A549 (cell line): Measurements from ENCODE around the gene SYNC. TPM values are rescaled to one million over a fixed set of nuclear protein-coding genes. Genes with fewer than 3 reads are reported as not detected.

ENCODE experiments used
- ATAC-seq, 2 experiments: fragments of 200-7000 bp in 1 of 2; fragments of >200 bp in 1 of 2; cut with Nextera tagmentation in 1 of 2; cut with Tn5 transposase in 1 of 2; 3 replicates each; pipeline versions ENCODE4 v1.8.0 to v1.9.1; 2018 to 2020; ENCODE audit warnings: mild to moderate bottlenecking in 1 of 2, moderate library complexity in 1 of 2
- CTCF ChIA-PET: fragments of 300-600 bp; sonication (Branson Sonifier 250); formaldehyde crosslinking; extraction: SDS; loops from one replicate; lab custom pipeline; 2021; ENCODE audit warnings: antibody characterized with exemption, inconsistent platforms; lab: Yijun Ruan, JAX
- POLR2A ChIA-PET: fragments of 350-600 bp; formaldehyde crosslinking; extraction: SDS; loops from one replicate; lab custom pipeline; 2021; ENCODE audit warnings: antibody characterized with exemption, inconsistent platforms; lab: Yijun Ruan, JAX
- DNase-seq, 2 experiments: peaks; one replicate each; pipeline versions ENCODE4 v3.0.0 to v3.0.0-alpha.2; 2011 to 2016; ENCODE audit warnings: low read depth in 1 of 2, low spot score in 1 of 2
- FAIRE-seq: peaks from 2 replicates; lab custom pipeline; 2011; peaks lifted over from hg19 to GRCh38; lab: Jason Lieb, UNC
- H3K27ac ChIP-seq, 2 experiments: fragments of >200 bp; sonication (Bioruptor Twin); formaldehyde crosslinking; 3 replicates each; pipeline ENCODE4 v1.5.1; 2016 to 2017
- H3K4me1 ChIP-seq: fragments of >200 bp; sonication (Bioruptor Twin); formaldehyde crosslinking; 3 replicates; pipeline ENCODE4 v1.6.1; 2016
- H3K4me2 ChIP-seq: fragments of >200 bp; sonication (Bioruptor Twin); formaldehyde crosslinking; 3 replicates; pipeline ENCODE4 v1.6.1; 2016
- H3K4me3 ChIP-seq: fragments of >200 bp; sonication (Bioruptor Twin); formaldehyde crosslinking; 3 replicates; pipeline ENCODE4 v1.5.1; 2016
- H3K9me3 ChIP-seq: fragments of >200 bp; sonication (Bioruptor Twin); formaldehyde crosslinking; 3 replicates; pipeline ENCODE4 v1.6.1; 2016
- CBX8 ChIP-seq: fragments of 200-600 bp; sonication (generic); IDR thresholded peaks from 2 replicates; pipeline ENCODE4 v1.6.1; 2016
- CEBPB ChIP-seq, 2 experiments: fragments of >200 bp in 1 of 2; sonication (Bioruptor Twin) in 1 of 2; formaldehyde crosslinking in 1 of 2; IDR thresholded peaks; 2 replicates each; pipeline ENCODE4 v1.6.1; 2012 to 2016
- CHD2 ChIP-seq: fragments of 150-350 bp; IDR thresholded peaks from 2 replicates; pipeline ENCODE4 v1.6.1; 2014; ENCODE audit warnings: low read length; ENCODE audit not compliant: partially characterized antibody
- CHD4 ChIP-seq: fragments of 200-600 bp; sonication (generic); IDR thresholded peaks from 2 replicates; pipeline ENCODE4 v1.6.1; 2016; ENCODE audit warnings: antibody characterized with exemption, mild to moderate bottlenecking, borderline replicate concordance
- EHF ChIP-seq: fragments of 250-450 bp; sonication (Bioruptor Pico); IDR thresholded peaks from 2 replicates; pipeline ENCODE4 v1.5.0; 2020; ENCODE audit warnings: mild to moderate bottlenecking
- ESRRA ChIP-seq: fragments of 150-350 bp; IDR thresholded peaks from 2 replicates; pipeline ENCODE4 v1.6.1; 2014; ENCODE audit warnings: mild to moderate bottlenecking, low read length, borderline replicate concordance
- FOXS1 ChIP-seq: fragments of 250-450 bp; sonication (Bioruptor Pico); IDR thresholded peaks from 2 replicates; pipeline ENCODE4 v1.5.0; 2020; ENCODE audit warnings: mild to moderate bottlenecking, moderate library complexity
- GATA3 ChIP-seq: IDR thresholded peaks from 2 replicates; pipeline ENCODE4 v1.6.1; 2012; ENCODE audit warnings: borderline replicate concordance
- HDAC2 ChIP-seq: fragments of 200-600 bp; sonication (generic); IDR thresholded peaks from 2 replicates; pipeline ENCODE4 v1.6.1; 2016
- JUN ChIP-seq, 2 experiments: fragments of >200 bp; sonication (Bioruptor Twin); formaldehyde crosslinking; IDR thresholded peaks; 2 replicates in 1 of 2; 3 replicates in 1 of 2; pipeline ENCODE4 v1.6.1; 2016 to 2017
- MAFK ChIP-seq: fragments of 450-650 bp; IDR thresholded peaks from 2 replicates; pipeline ENCODE4 v1.6.1; 2014; ENCODE audit not compliant: partially characterized antibody
- MAX ChIP-seq: IDR thresholded peaks from 2 replicates; pipeline ENCODE4 v1.6.1; 2012
- MYC ChIP-seq: IDR thresholded peaks from 2 replicates; pipeline ENCODE4 v1.6.1; 2012; ENCODE audit warnings: mild to moderate bottlenecking, inconsistent platforms, low read length, improper control_type of control experiment, borderline replicate concordance
- NPAS2 ChIP-seq: fragments of 250-450 bp; sonication (Bioruptor Pico); IDR thresholded peaks from 2 replicates; pipeline ENCODE4 v1.8.0; 2022; ENCODE audit warnings: mild to moderate bottlenecking, moderate library complexity, borderline replicate concordance
- PHF8 ChIP-seq: fragments of 200-600 bp; sonication (generic); IDR thresholded peaks from 2 replicates; pipeline ENCODE4 v1.6.1; 2016; ENCODE audit warnings: low read depth, mild to moderate bottlenecking, antibody characterized with exemption, moderate library complexity, borderline replicate concordance
- POLR2A ChIP-seq: IDR thresholded peaks from 2 replicates; pipeline ENCODE4 v1.6.1; 2012; ENCODE audit warnings: mild to moderate bottlenecking, low read length
- RAD21 ChIP-seq, 2 experiments: fragments of >200 bp in 1 of 2; sonication (Bioruptor Twin) in 1 of 2; formaldehyde crosslinking in 1 of 2; IDR thresholded peaks in 1 of 2; conservative IDR thresholded peaks in 1 of 2; 2 replicates in 1 of 2; 3 replicates in 1 of 2; pipeline ENCODE4 v1.6.1; 2012 to 2018; ENCODE audit warnings: inconsistent platforms in 1 of 2
- RFX5 ChIP-seq: fragments of 450-650 bp; IDR thresholded peaks from 2 replicates; pipeline ENCODE4 v1.7.1; 2014; ENCODE audit warnings: antibody characterized with exemption, mild to moderate bottlenecking, moderate library complexity
- SMC3 ChIP-seq: fragments of >200 bp; sonication (Bioruptor Twin); formaldehyde crosslinking; IDR thresholded peaks from 3 replicates; pipeline ENCODE4 v1.6.1; 2018; ENCODE audit warnings: inconsistent platforms
- ZSCAN20 ChIP-seq: fragments of 250-450 bp; sonication (Bioruptor Pico); IDR thresholded peaks from 2 replicates; pipeline ENCODE4 v1.8.0; 2022; ENCODE audit warnings: mild to moderate bottlenecking, moderate library complexity
- WGBS: methylation state at CpG from one replicate; pipeline ENCODE4 v1.1.6; 2017; ENCODE audit errors: missing lambda C conversion rate; 5-methylcytosine and 5-hydroxymethylcytosine counted together
- polyA plus RNA-seq, 4 experiments: library from polyadenylated mRNA; depleted of rRNA in 3 of 4; stranded (reverse); fragments of >200 nt; fragmentation: RNase III in 1 of 4; extraction: RNeasy Plus Mini Kit Qiagen cat#74134 plus additional on column Dnase treatment in 1 of 4; gene quantifications; 2 replicates in 3 of 4; 3 replicates in 1 of 4; pipeline ENCODE4 v1.2.3, GENCODE V29; 2011 to 2017
- TF ChIP-seq, protein P1 (sequence below): fragments of 250-450 bp; sonication (Bioruptor Pico); IDR thresholded peaks from 2 replicates; pipeline ENCODE4 v1.5.0; 2020; ENCODE audit warnings: low read depth, mild to moderate bottlenecking, moderate library complexity
- TF ChIP-seq, protein P2 (sequence below): fragments of >200 bp; sonication (Bioruptor Twin); formaldehyde crosslinking; IDR thresholded peaks from 3 replicates; pipeline ENCODE4 v1.5.1; 2016
- TF ChIP-seq, protein P3 (sequence below): IDR thresholded peaks from 2 replicates; pipeline ENCODE4 v1.6.1; 2012; ENCODE audit warnings: low read depth, borderline replicate concordance
- TF ChIP-seq, protein P4 (sequence below): fragments of 250-450 bp; sonication (Bioruptor Pico); IDR thresholded peaks from 2 replicates; pipeline ENCODE4 v1.5.0; 2021; ENCODE audit warnings: mild to moderate bottlenecking, moderate library complexity, borderline replicate concordance
- TF ChIP-seq, protein P5 (sequence below): IDR thresholded peaks from 2 replicates; pipeline ENCODE4 v1.6.1; 2012

SYNC gene
- polyA plus RNA-seq, 2 of the 4 experiments (the other 2 are of a cell fraction) = 7.7 to 12.0 TPM

DNA sequence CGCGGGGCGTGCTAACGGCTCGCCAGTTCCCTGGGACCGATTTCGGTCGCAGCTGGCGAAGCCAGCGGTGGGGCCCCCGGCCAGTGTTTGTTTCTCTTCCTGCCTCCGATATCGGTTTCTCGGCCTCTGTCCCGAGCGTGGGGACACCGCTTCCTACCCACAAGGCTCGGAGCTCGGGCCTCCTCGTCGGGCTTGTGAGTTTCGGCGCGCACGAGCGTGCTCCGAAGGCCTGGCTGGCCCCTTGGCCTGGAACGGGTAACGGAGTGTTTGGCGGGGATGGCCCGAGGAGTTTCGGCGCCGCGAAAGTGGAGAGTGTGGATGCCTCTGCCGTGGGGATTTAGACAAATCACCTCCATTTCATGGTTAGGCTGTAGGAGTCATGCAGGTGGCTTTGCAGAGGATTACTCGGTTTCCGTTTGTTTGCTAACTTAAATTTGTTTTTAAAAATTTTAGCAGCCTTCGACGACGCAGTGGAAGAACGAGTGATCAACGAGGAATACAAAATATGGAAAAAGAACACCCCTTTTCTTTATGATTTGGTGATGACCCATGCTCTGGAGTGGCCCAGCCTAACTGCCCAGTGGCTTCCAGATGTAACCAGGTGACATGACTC, 51.0 kb downstream of the SYNC start:
- H3K4me3 ChIP-seq = peak overlapping the region; percentile 69
- WGBS = 2% methylated on average over 19 of the region's 43 CpGs
- no peak for FAIRE-seq
- CTCF ChIA-PET = interaction anchor here (1.2 kb wide), 1 partner anchor 61 kb away, joined by 3 read pairs; no protein-coding TSS in a partner anchor
- no peaks in the 10 kb centered on the region for H3K9me3 ChIP-seq
- TF ChIP-seq ZSCAN20 (CRISPR knock-in tag) (no peak), HDAC2 (no peak), CEBPB (IDR thresholded peaks at IDR 0.05) (no peak), EHF (CRISPR knock-in tag) (no peak), GATA3 (no peak), RFX5 (no peak), CHD2 (no peak), JUN (IDR thresholded peaks at IDR 0.05) (no peak), POLR2A (no peak), PHF8 (peak; percentile 67), FOXS1 (no peak), ESRRA (no peak), MAX (peak; percentile 42; the same call in 1 of the 2 replicates)
- TF ChIP-seq, protein P1, sequence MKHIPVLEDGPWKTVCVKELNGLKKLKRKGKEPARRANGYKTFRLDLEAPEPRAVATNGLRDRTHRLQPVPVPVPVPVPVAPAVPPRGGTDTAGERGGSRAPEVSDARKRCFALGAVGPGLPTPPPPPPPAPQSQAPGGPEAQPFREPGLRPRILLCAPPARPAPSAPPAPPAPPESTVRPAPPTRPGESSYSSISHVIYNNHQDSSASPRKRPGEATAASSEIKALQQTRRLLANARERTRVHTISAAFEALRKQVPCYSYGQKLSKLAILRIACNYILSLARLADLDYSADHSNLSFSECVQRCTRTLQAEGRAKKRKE (CRISPR knock-in tag) = no peak
- TF ChIP-seq, protein P2, sequence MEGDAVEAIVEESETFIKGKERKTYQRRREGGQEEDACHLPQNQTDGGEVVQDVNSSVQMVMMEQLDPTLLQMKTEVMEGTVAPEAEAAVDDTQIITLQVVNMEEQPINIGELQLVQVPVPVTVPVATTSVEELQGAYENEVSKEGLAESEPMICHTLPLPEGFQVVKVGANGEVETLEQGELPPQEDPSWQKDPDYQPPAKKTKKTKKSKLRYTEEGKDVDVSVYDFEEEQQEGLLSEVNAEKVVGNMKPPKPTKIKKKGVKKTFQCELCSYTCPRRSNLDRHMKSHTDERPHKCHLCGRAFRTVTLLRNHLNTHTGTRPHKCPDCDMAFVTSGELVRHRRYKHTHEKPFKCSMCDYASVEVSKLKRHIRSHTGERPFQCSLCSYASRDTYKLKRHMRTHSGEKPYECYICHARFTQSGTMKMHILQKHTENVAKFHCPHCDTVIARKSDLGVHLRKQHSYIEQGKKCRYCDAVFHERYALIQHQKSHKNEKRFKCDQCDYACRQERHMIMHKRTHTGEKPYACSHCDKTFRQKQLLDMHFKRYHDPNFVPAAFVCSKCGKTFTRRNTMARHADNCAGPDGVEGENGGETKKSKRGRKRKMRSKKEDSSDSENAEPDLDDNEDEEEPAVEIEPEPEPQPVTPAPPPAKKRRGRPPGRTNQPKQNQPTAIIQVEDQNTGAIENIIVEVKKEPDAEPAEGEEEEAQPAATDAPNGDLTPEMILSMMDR = no peak
- DNase-seq = peak in 1 of 2 experiments; percentile 20
- peak overlapping the region; percentile 88 to 98 for H3K27ac ChIP-seq
- peaks cover 23% of the 10 kb centered on the region for H3K4me1 ChIP-seq
- H3K4me2 ChIP-seq = peak overlapping the region; percentile 90
- POLR2A ChIA-PET = interaction anchor here (0.5 to 1.7 kb wide), 14 partner anchors 9 to 257 kb away, joined by 3 to 8 read pairs (median 4); partner anchors contain the start of genes BSDC1 and ZBTB8A
- ATAC-seq = peak; percentile 32 to 37; a peak in 5 of 6 replicates

- Histone ChIP-seq H3K9me3 (no peaks in the 10 kb centered on the region), H3K4me2 (peak within 1 kb of the TSS; percentile 97), H3K27ac (peak within 1 kb of the TSS; percentile 98 to 100), H3K4me1 (peaks cover 23% of the 10 kb centered on the region), H3K4me3 (peak within 1 kb of the TSS; percentile 69)
- DNase-seq (peak; percentile 88 to 96), ATAC-seq (peak; percentile 97), FAIRE-seq (no peak)
- ChIA-PET POLR2A (interaction anchor here (0.5 to 1.7 kb wide), 17 partner anchors 8 to 257 kb away, joined by 3 to 8 read pairs (median 4); partner anchors contain the start of genes BSDC1 and ZBTB8A), CTCF (interaction anchor here (0.7 to 1.2 kb wide), 2 partner anchors 19 to 61 kb away, joined by 3 read pairs; no protein-coding TSS in a partner anchor)
- WGBS = 0% methylated on average over 11 of the region's 67 CpGs
- TF ChIP-seq MYC (peak; percentile 18; the same call in 1 of the 2 replicates), CBX8 (no peak), MAFK (no peak), NPAS2 (CRISPR knock-in tag) (peak; percentile 50; the same call in 1 of the 2 replicates), SMC3 (no peak), CHD4 (no peak), RAD21 (conservative IDR thresholded peaks at IDR 0.05 in 1 of 2, IDR thresholded peaks at IDR 0.05 in 1 of 2) (no peak), CEBPB (IDR thresholded peaks at IDR 0.05) (no peak), HDAC2 (no peak)
- TF ChIP-seq, protein P3, sequence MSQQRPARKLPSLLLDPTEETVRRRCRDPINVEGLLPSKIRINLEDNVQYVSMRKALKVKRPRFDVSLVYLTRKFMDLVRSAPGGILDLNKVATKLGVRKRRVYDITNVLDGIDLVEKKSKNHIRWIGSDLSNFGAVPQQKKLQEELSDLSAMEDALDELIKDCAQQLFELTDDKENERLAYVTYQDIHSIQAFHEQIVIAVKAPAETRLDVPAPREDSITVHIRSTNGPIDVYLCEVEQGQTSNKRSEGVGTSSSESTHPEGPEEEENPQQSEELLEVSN = peak; percentile 97
- TF ChIP-seq, protein P4, sequence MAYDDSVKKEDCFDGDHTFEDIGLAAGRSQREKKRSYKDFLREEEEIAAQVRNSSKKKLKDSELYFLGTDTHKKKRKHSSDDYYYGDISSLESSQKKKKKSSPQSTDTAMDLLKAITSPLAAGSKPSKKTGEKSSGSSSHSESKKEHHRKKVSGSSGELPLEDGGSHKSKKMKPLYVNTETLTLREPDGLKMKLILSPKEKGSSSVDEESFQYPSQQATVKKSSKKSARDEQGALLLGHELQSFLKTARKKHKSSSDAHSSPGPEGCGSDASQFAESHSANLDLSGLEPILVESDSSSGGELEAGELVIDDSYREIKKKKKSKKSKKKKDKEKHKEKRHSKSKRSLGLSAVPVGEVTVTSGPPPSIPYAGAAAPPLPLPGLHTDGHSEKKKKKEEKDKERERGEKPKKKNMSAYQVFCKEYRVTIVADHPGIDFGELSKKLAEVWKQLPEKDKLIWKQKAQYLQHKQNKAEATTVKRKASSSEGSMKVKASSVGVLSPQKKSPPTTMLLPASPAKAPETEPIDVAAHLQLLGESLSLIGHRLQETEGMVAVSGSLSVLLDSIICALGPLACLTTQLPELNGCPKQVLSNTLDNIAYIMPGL = peak; percentile 79; the same call in 1 of the 2 replicates
- TF ChIP-seq, protein P5, sequence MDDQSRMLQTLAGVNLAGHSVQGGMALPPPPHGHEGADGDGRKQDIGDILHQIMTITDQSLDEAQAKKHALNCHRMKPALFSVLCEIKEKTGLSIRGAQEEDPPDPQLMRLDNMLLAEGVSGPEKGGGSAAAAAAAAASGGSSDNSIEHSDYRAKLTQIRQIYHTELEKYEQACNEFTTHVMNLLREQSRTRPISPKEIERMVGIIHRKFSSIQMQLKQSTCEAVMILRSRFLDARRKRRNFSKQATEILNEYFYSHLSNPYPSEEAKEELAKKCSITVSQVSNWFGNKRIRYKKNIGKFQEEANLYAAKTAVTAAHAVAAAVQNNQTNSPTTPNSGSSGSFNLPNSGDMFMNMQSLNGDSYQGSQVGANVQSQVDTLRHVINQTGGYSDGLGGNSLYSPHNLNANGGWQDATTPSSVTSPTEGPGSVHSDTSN = no peak
- TF ChIP-seq, protein P1 (CRISPR knock-in tag) = peak; percentile 99
Observed at GRCh38 chr1:32650752-32651460, 51.7 kb downstream of the SYNC start, which contains the start of gene RBBP4. Gene RBBP4, plus strand, starts transcription at chr1:32651208. Its CDS starts 99 bp downstream, at chr1:32651307.
